Fibroblast of gingiva (primary cell): Measurements from ENCODE around the gene TMEM209.
"Not testable (repeated sequence)": the region's sequence is repeated elsewhere in the genome, so short reads cannot be mapped to it uniquely, and the experiment has no call there.

Experiments
- DNase-seq: peaks from one replicate; pipeline ENCODE4 v3.0.0-alpha.2; 2011; ENCODE audit warnings: low read depth

Gene TMEM209

GRCh38 chr7:130126840-130127239 is 78.4 kb downstream of the TMEM209 start:
- not testable (repeated sequence) for DNase-seq

GRCh38 chr7:130124711-130125110 is 80.5 kb downstream of the TMEM209 start:
- DNase-seq, result no peak

- no peak for DNase-seq
Measured at GRCh38 chr7:130123501-130123900, 81.7 kb downstream of the TMEM209 start.

- DNase-seq, result no peak
Measured at GRCh38 chr7:130118801-130119200, 86.4 kb downstream of the TMEM209 start.

- DNase-seq, result no peak
Measured at GRCh38 chr7:130118294-130118693, 86.9 kb downstream of the TMEM209 start.

- DNase-seq, result no peak
Measured at GRCh38 chr7:130114776-130115175, 90.4 kb downstream of the TMEM209 start.
